ENCODE results near the gene KCNA5. TPM values are rescaled to one million over a fixed set of nuclear protein-coding genes. Genes with fewer than 3 reads are reported as not detected.

The KCNA5 gene
- total RNA-seq, 2 experiments from 2014 or later: not detected

- Mint-ChIP-seq H3K36me3 (no peaks in the 10 kb centered on the region), H3K27ac (no peak overlapping the region), H3K27me3 (peaks cover 25% of the 10 kb centered on the region), H3K4me1 (ENCODE audit: low read depth) (no peaks in the 10 kb centered on the region), H3K9me3 (no peaks in the 10 kb centered on the region), H3K4me3 (no peak overlapping the region)
- intact Hi-C loops (cut with micrococcal nuclease): no loop called here
- POLR2A ChIA-PET: no interaction called here
- CTCF ChIA-PET: interaction anchor here (1.2 kb wide), 1 partner anchor 9 kb away, joined by 3 read pairs; no protein-coding TSS in a partner anchor
- DNase-seq: no peak
These were observed 51.3 kb downstream of the KCNA5 start for GRCh38 chr12:5094986-5095385.

Other genes starting within 250 kb of the KCNA5 start
- not detected for gene KCNA1, start 134.0 kb upstream of the KCNA5 start, total RNA-seq